Uterus (tissue), 4 donors: Measurements from ENCODE around the gene NPHP4. TPM values are rescaled to one million over a fixed set of nuclear protein-coding genes. Genes with fewer than 3 reads are reported as not detected.

Source experiments
- DNase-seq, 2 donors: peaks; one replicate each; pipeline ENCODE4 v3.0.0-alpha.2; 2019 to 2020
- H3K27ac ChIP-seq, 2 donors: fragments of 200-600 bp; sonication (generic); 1 replicate in 1 of 2; 2 replicates in 1 of 2; pipeline ENCODE4 v1.5.1; 2016 to 2018
- H3K27me3 ChIP-seq, 2 donors: fragments of 200-600 bp; sonication (generic); one replicate each; pipeline ENCODE4 v1.5.1; 2018 to 2019; ENCODE audit warnings: control low read depth in 1 of 2
- H3K36me3 ChIP-seq, 2 donors: fragments of 200-600 bp; sonication (generic); one replicate each; pipeline ENCODE4 v1.5.1; 2019; ENCODE audit warnings: control low read depth in 1 of 2
- H3K4me1 ChIP-seq, 2 donors: fragments of 200-600 bp; sonication (generic); one replicate each; pipeline ENCODE4 v1.5.1; 2018 to 2019; ENCODE audit warnings: control low read depth in 1 of 2
- H3K4me3 ChIP-seq, 2 donors: fragments of 200-600 bp; sonication (generic); 1 replicate in 1 of 2; 2 replicates in 1 of 2; pipeline ENCODE4 v1.5.1; 2018 to 2019; ENCODE audit warnings: mild to moderate bottlenecking in 1 of 2
- H3K9me3 ChIP-seq, 2 donors: fragments of 200-600 bp; sonication (generic); one replicate each; pipeline ENCODE4 v1.5.1; 2019; ENCODE audit warnings: control low read depth in 1 of 2
- POLR2A ChIP-seq, 2 donors: fragments of 450-650 bp; IDR thresholded peaks; one replicate each; pipeline ENCODE4 v1.6.1; 2016; ENCODE audit warnings: antibody characterized with exemption in 2 of 2, mild to moderate bottlenecking in 1 of 2, moderate library complexity in 1 of 2
- intact Hi-C: fragments of 100-400 bp; cut with DNase I; formaldehyde crosslinking; loops from one replicate; pipeline ENCODE4 v1.15.1; 2023; ENCODE audit warnings: low total_unique reads
- total RNA-seq, 4 donors: library from RNA; depleted of rRNA in 3 of 4; stranded (reverse); fragments of >200 nt in 3 of 4; gene quantifications; one replicate each; pipeline versions ENCODE4 v1.1.0 to v1.2.4, GENCODE V29; 2014 to 2023
- TF ChIP-seq, protein P1 (sequence below), 4 experiments: fragments of 200-600 bp in 2 of 4; fragments of 450-650 bp in 2 of 4; sonication (generic) in 2 of 4; IDR thresholded peaks; one replicate each; pipeline ENCODE4 v1.5.1; 2016 to 2019; ENCODE audit warnings: antibody characterized with exemption in 4 of 4, mild to moderate bottlenecking in 2 of 4, moderate library complexity in 1 of 4
- donor health status: DM: yes; HTN: yes; CAD: no.

Gene NPHP4
- total RNA-seq, 4 donors from 2014 or later, result 1.3 to 16.2 (median 7.0) TPM

DNA sequence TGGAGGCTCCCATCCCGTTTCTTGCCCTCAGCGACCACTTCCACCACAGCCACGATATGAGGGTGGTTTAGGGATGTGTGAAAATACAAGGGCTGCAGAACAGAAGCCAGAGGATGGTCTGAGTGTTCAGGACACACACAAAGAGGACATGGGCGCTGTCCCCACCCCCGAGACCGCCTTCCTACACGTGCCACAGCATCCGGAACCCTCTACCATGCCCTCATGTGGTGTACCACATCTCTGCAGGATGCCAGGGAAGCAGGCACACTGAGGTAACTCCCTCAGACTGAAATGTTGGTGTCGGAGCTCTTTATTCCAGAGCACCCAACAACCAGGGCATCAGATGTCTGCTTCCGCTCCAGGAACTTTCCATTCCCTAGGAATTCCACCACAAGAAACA is 23.1 kb downstream of the NPHP4 start:
- TF ChIP-seq POLR2A (IDR thresholded peaks at IDR 0.05), result no peak
- TF ChIP-seq, protein P1, sequence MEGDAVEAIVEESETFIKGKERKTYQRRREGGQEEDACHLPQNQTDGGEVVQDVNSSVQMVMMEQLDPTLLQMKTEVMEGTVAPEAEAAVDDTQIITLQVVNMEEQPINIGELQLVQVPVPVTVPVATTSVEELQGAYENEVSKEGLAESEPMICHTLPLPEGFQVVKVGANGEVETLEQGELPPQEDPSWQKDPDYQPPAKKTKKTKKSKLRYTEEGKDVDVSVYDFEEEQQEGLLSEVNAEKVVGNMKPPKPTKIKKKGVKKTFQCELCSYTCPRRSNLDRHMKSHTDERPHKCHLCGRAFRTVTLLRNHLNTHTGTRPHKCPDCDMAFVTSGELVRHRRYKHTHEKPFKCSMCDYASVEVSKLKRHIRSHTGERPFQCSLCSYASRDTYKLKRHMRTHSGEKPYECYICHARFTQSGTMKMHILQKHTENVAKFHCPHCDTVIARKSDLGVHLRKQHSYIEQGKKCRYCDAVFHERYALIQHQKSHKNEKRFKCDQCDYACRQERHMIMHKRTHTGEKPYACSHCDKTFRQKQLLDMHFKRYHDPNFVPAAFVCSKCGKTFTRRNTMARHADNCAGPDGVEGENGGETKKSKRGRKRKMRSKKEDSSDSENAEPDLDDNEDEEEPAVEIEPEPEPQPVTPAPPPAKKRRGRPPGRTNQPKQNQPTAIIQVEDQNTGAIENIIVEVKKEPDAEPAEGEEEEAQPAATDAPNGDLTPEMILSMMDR (IDR thresholded peaks at IDR 0.05), result no peak
- Histone ChIP-seq H3K4me1 (no peaks in the 10 kb centered on the region), H3K4me3 (no peak overlapping the region), H3K9me3 (no peaks in the 10 kb centered on the region), H3K27ac (no peak overlapping the region), H3K27me3 (no peaks in the 10 kb centered on the region), H3K36me3 (no peaks in the 10 kb centered on the region)
- intact Hi-C loops, result no loop called here
- no peak for DNase-seq

- H3K9me3 ChIP-seq, result no peaks in the 10 kb centered on the region
- H3K4me3 ChIP-seq, result no peak overlapping the region
- H3K36me3 ChIP-seq, result no peaks in the 10 kb centered on the region
- intact Hi-C loops, result no loop called here
- TF ChIP-seq, protein P1 (IDR thresholded peaks at IDR 0.05), result no peak
- TF ChIP-seq POLR2A (IDR thresholded peaks at IDR 0.05), result no peak
- no peak for DNase-seq
- no peaks in the 10 kb centered on the region for H3K27me3 ChIP-seq
- H3K4me1 ChIP-seq, result no peaks in the 10 kb centered on the region
- H3K27ac ChIP-seq, result no peak overlapping the region
These were observed 24.0 kb downstream of the NPHP4 start for GRCh38 chr1:5968161-5968736.

DNA sequence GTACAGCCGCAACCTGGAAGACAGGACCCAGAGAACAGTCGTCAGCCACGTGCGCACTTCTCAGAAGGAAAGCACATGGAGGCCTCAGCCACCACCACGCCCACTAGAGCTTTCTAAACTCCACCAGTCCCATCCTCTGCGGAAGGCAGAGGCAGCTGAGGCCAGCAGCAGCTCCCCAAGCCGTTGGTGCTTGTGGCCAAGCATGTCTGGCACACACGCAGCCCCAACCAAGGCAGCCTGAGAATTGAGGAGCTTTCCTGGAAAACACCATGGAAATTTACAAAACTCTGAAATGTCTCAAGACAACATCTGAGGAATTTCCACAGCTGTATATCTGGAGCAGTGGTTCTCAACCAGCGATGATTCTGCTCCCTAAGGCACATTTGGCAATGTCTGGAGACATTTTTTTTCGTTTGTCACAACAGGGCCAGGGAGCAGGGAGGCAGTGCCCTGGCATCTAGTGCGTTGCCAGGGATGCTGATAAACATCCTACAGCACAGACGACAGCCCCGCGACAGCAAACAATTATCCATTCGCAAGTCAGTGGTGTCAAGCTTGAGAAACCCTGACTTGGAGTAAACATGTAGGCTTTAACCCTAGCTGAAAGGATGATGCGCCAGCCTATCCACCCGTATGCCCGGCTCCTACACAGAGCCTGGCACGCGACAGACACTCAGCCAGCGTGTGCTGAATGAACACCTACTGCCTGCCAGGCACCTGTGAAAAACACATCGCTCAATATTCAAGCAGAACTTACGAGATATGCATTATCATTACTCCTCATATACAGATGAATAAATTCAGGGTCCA is 24.7 kb downstream of the NPHP4 start:
- H3K4me1 ChIP-seq, result no peaks in the 10 kb centered on the region
- no peaks in the 10 kb centered on the region for H3K36me3 ChIP-seq
- TF ChIP-seq POLR2A (IDR thresholded peaks at IDR 0.05), result no peak
- TF ChIP-seq, protein P1 (IDR thresholded peaks at IDR 0.05), result no peak
- no peaks in the 10 kb centered on the region for H3K9me3 ChIP-seq
- no peak for DNase-seq
- no peak overlapping the region for H3K4me3 ChIP-seq
- no peaks in the 10 kb centered on the region for H3K27me3 ChIP-seq
- intact Hi-C loops, result no loop called here
- no peak overlapping the region for H3K27ac ChIP-seq

DNA sequence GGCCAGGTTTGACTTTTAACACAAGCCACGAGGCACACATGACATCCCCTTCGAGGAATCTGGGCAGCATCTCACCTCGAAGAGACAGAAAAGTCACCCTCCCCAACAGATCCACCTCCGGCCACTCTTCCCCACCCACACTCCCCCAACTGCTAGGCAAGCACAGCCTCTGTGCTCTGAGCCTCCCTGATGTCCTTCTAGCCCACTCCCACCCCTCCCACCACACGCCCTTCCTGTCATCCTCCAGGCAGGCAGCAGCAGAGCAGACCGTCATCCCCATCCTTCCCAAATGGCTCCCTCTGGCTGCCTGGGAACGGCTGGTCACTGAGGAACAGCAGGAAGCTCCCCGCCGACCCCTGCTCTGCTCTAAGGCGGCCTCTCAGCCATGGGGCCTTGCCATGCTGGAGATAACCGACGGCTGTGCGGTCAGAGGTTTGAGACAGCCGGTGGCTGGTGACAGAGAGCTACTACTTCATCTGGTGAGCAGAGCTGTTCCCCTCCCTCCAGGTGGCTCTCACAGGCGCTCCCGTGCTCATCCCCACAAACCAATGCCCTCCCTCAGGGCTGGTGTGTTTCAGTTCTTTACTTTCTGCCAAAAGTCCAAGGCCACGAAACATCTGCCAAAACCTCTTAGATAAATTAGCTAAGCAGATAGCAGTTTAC is 25.6 kb downstream of the NPHP4 start:
- H3K27ac ChIP-seq, result no peak overlapping the region
- no peak overlapping the region for H3K4me3 ChIP-seq
- H3K27me3 ChIP-seq, result no peaks in the 10 kb centered on the region
- no peaks in the 10 kb centered on the region for H3K36me3 ChIP-seq
- no peaks in the 10 kb centered on the region for H3K9me3 ChIP-seq
- DNase-seq, result no peak
- H3K4me1 ChIP-seq, result no peaks in the 10 kb centered on the region
- intact Hi-C loops, result no loop called here
- no peak for TF ChIP-seq POLR2A (IDR thresholded peaks at IDR 0.05)
- TF ChIP-seq, protein P1 (IDR thresholded peaks at IDR 0.05), result no peak

GRCh38 chr1:5965586-5966131 is 26.6 kb downstream of the NPHP4 start:
- no peak for TF ChIP-seq POLR2A (IDR thresholded peaks at IDR 0.05)
- Histone ChIP-seq H3K4me1 (no peaks in the 10 kb centered on the region), H3K9me3 (no peaks in the 10 kb centered on the region), H3K27ac (no peak overlapping the region), H3K27me3 (no peaks in the 10 kb centered on the region), H3K4me3 (no peak overlapping the region), H3K36me3 (no peaks in the 10 kb centered on the region)
- intact Hi-C loops, result no loop called here
- no peak for DNase-seq
